DOHH2 (cell line): ENCODE measurements around the gene CEP112.

ENCODE experiments used
- EZH2phosphoT487 ChIP-seq: fragments of 200-600 bp; sonication (generic); IDR thresholded peaks from 2 replicates; pipeline ENCODE4 v1.6.1; 2017; ENCODE audit warnings: borderline replicate concordance, mild to moderate bottlenecking, antibody characterized with exemption, low read length, moderate library complexity, mixed read lengths
- TF ChIP-seq, protein P1 (sequence below): fragments of 200-600 bp; sonication (generic); IDR thresholded peaks from one replicate; pipeline ENCODE4 v1.5.1; 2014; ENCODE audit warnings: antibody characterized with exemption, mild to moderate bottlenecking, low read depth, low read length; ENCODE audit not compliant: poor library complexity, severe bottlenecking

DNA sequence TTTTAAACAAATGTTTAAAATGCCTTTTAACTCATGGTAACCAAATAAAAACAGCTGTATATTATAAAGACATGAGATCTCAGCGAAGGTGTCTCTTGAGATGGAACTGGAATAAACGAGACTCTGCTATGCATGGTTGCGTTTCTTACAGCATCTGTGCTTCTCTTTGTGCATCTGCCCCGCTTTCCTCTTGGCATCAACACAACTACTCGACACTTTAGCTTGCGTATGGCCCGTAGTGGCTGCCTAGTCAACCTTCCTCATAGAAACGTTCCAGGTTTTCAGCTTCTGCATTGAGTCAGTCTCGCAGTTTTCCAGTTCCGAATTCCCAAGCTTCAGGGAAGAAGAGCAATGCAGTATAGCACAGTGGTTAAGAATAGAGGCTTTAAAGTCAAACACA is 214.9 kb downstream of the CEP112 start:
- TF ChIP-seq, protein P1, sequence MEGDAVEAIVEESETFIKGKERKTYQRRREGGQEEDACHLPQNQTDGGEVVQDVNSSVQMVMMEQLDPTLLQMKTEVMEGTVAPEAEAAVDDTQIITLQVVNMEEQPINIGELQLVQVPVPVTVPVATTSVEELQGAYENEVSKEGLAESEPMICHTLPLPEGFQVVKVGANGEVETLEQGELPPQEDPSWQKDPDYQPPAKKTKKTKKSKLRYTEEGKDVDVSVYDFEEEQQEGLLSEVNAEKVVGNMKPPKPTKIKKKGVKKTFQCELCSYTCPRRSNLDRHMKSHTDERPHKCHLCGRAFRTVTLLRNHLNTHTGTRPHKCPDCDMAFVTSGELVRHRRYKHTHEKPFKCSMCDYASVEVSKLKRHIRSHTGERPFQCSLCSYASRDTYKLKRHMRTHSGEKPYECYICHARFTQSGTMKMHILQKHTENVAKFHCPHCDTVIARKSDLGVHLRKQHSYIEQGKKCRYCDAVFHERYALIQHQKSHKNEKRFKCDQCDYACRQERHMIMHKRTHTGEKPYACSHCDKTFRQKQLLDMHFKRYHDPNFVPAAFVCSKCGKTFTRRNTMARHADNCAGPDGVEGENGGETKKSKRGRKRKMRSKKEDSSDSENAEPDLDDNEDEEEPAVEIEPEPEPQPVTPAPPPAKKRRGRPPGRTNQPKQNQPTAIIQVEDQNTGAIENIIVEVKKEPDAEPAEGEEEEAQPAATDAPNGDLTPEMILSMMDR = no peak
- no peak for TF ChIP-seq EZH2phosphoT487
